GM23248 (cell line): ENCODE results near the gene HOXB5. TPM values are rescaled to one million over a fixed set of nuclear protein-coding genes. Genes with fewer than 3 reads are reported as not detected.
A peak's percentile ranks its signal among the peaks of the same experiment; 100 is the strongest.

Source experiments
- DNase-seq: peaks from one replicate; pipeline ENCODE4 v3.0.0-alpha.2; 2015
- H2AFZ ChIP-seq: fragments of 200-600 bp; sonication (generic); 2 replicates; pipeline ENCODE4 v1.6.1; 2016; ENCODE audit warnings: antibody characterized with exemption
- H3F3A ChIP-seq: fragments of 200-600 bp; sonication (generic); 2 replicates; pipeline ENCODE4 v1.6.1; 2016; ENCODE audit warnings: mild to moderate bottlenecking, antibody characterized with exemption, mixed run types; ENCODE audit not compliant: insufficient read depth
- H3K27ac ChIP-seq: fragments of 200-600 bp; sonication (generic); 2 replicates; pipeline ENCODE4 v1.5.1; 2016; ENCODE audit warnings: mild to moderate bottlenecking
- H3K27me3 ChIP-seq: fragments of 200-600 bp; sonication (generic); replicated peaks from 2 replicates; pipeline ENCODE4 v1.6.1; 2016; ENCODE audit warnings: mild to moderate bottlenecking; ENCODE audit not compliant: insufficient read depth
- H3K36me3 ChIP-seq: fragments of 200-600 bp; sonication (generic); 2 replicates; pipeline ENCODE4 v1.6.1; 2016; ENCODE audit warnings: low read depth, mild to moderate bottlenecking
- H3K4me1 ChIP-seq: fragments of 200-600 bp; sonication (generic); 2 replicates; pipeline ENCODE4 v1.6.1; 2016; ENCODE audit warnings: mild to moderate bottlenecking; ENCODE audit not compliant: insufficient read depth
- H3K4me2 ChIP-seq: fragments of 200-600 bp; sonication (generic); one replicate; pipeline ENCODE4 v1.6.1; 2016; ENCODE audit warnings: mild to moderate bottlenecking; ENCODE audit not compliant: unreplicated experiment
- H3K4me3 ChIP-seq: fragments of 200-600 bp; sonication (generic); 2 replicates; pipeline ENCODE4 v1.5.1; 2016; ENCODE audit warnings: mild to moderate bottlenecking
- H3K79me2 ChIP-seq: fragments of 200-600 bp; sonication (generic); 2 replicates; pipeline ENCODE4 v1.6.1; 2016; ENCODE audit warnings: mild to moderate bottlenecking; ENCODE audit not compliant: insufficient read depth
- H3K9ac ChIP-seq: fragments of 200-600 bp; sonication (generic); 2 replicates; pipeline ENCODE4 v1.6.1; 2016; ENCODE audit warnings: mild to moderate bottlenecking
- H3K9me2 ChIP-seq: fragments of 200-600 bp; sonication (generic); 2 replicates; pipeline ENCODE4 v1.6.1; 2016; ENCODE audit warnings: mixed run types, mild to moderate bottlenecking, moderate library complexity; ENCODE audit not compliant: insufficient read depth
- H3K9me3 ChIP-seq: fragments of 200-600 bp; sonication (generic); one replicate; pipeline ENCODE4 v1.6.1; 2017; ENCODE audit warnings: low read depth
- H4K20me1 ChIP-seq: fragments of 200-600 bp; sonication (generic); 2 replicates; pipeline ENCODE4 v1.6.0; 2016; ENCODE audit not compliant: insufficient read depth
- EZH2 ChIP-seq: fragments of 200-600 bp; sonication (generic); IDR thresholded peaks from 2 replicates; pipeline ENCODE4 v1.6.1; 2018; ENCODE audit warnings: antibody characterized with exemption, mild to moderate bottlenecking; ENCODE audit not compliant: insufficient read depth, poor library complexity, severe bottlenecking
- EZH2phosphoT487 ChIP-seq: fragments of 200-600 bp; sonication (generic); IDR thresholded peaks from 2 replicates; pipeline ENCODE4 v1.6.1; 2018; ENCODE audit warnings: antibody characterized with exemption, moderate library complexity, mild to moderate bottlenecking, low read depth; ENCODE audit not compliant: insufficient read depth
- WGBS, 2 experiments: methylation state at CpG; one replicate each; pipeline ENCODE4 v1.1.6; 2015 to 2017; ENCODE audit warnings: low lambda C conversion rate in 2 of 2, low coverage in 1 of 2; ENCODE audit errors: missing lambda C conversion rate in 2 of 2; 5-methylcytosine and 5-hydroxymethylcytosine counted together
- in situ Hi-C: fragments of 300-500 bp; cut with MboI; formaldehyde crosslinking; loops from 2 replicates; pipeline ENCODE4 v1.15.0; 2020
- polyA plus RNA-seq: library from polyadenylated mRNA; unstranded; fragments of >200 nt; fragmentation: Nextera tagmentation; extraction: Ambion mirVana; gene quantifications from 2 replicates; pipeline ENCODE4 v1.2.1, GENCODE V29; 2016
- total RNA-seq: library from RNA; depleted of rRNA; stranded (reverse); fragments of >200 nt; shearing (Covaris generic); gene quantifications from 2 replicates; pipeline ENCODE4 v1.2.3, GENCODE V29; 2014

Gene HOXB5
- total and polyA plus RNA-seq, 2 experiments from 2014 or later, result 0.22 to 2.0 TPM

DNA sequence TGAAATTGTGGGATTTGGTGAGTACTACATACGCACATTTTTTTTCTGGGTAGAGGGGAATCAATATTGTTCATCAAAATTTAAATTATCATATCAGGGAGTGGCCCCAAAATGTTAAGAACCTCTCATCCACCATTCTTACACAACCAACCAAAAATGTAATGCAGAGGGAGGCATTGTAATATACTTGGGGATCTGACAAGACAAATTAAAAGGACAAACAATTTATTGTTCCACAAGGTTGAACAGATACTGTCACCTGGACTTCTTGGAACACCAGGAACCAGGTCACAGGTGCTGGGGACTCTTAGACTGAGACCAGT lies 47.2 kb upstream of the HOXB5 start:
- Histone ChIP-seq H3K36me3 (no peaks in the 10 kb centered on the region), H3K79me2 (no peaks in the 10 kb centered on the region), H3K4me3 (no peak overlapping the region), H3F3A (peaks cover 12% of the 10 kb centered on the region), H3K9ac (no peak overlapping the region), H4K20me1 (no peaks in the 10 kb centered on the region), H3K27me3 (peaks cover 87% of the 10 kb centered on the region), H3K9me2 (no peaks in the 10 kb centered on the region), H3K4me1 (0 out of 2 replicates have a peak, but pooled peaks cover 4% of the 10 kb centered on the region), H3K27ac (no peak overlapping the region), H3K9me3 (no peaks in the 10 kb centered on the region), H2AFZ (no peak overlapping the region), H3K4me2 (no peak overlapping the region)
- 18% methylated on average over 1 of the region's 1 CpG for WGBS, 2 experiments
- DNase-seq, result no peak
- in situ Hi-C loops, result no loop called here
- TF ChIP-seq EZH2phosphoT487, result no peak
- TF ChIP-seq EZH2, result no peak

DNA sequence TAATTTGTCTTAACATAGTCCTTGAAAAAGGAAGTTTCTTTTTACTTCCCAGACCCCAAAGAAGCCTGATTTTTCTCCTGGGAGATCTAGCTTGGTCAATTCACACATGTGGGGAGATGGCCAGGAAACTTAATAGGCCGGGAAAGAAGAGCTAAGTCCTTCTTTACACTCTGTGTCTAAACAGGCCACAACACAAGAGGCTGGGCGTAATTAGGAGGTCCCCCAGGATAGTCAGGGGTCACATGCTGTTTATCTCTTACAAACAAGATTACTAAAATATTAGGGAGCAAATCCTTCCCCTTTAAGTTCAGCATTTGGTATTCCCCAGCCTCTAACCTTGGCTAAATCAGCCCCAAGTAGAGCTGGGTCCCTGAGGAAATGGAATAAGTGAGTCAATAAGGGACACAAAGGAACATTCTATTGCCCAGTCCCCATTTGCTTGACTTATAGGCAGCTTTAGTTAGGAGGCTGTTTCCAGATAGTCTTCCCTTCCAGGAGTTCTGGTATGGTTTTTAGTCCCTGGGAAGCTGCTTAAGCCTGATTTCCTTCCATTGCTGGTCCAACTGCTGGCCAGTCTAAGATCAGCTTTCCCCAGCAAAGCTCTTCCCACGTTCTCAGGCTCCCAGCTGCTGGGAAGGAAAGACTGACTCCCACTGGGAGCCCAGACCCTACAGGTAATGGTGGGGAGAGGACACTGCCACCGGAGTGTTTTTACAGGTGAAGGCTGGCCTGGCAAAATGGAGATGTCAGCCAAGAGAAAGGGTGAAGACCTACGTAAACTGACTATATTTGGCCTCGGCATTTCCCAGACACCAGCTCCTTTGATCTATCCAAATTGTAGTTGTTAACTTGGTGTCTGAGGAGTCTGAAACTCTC lies 46.6 kb upstream of the HOXB5 start:
- H3K27me3 ChIP-seq, result peaks cover 87% of the 10 kb centered on the region
- no peaks in the 10 kb centered on the region for H3K9me3 ChIP-seq
- H3K9me2 ChIP-seq, result no peaks in the 10 kb centered on the region
- no peak overlapping the region for H3K4me2 ChIP-seq
- DNase-seq, result no peak
- no peak for TF ChIP-seq EZH2
- no peak for TF ChIP-seq EZH2phosphoT487
- no peaks in the 10 kb centered on the region for H3K79me2 ChIP-seq
- H3K9ac ChIP-seq, result no peak overlapping the region
- in situ Hi-C loops, result no loop called here
- peaks cover 12% of the 10 kb centered on the region for H3F3A ChIP-seq
- no peak overlapping the region for H3K27ac ChIP-seq
- H3K4me1 ChIP-seq, result 0 out of 2 replicates have a peak, but pooled peaks cover 4% of the 10 kb centered on the region
- no peak overlapping the region for H3K4me3 ChIP-seq
- no peak overlapping the region for H2AFZ ChIP-seq
- WGBS, 2 experiments, result 33 to 35% methylated on average over 6 of the region's 6 CpGs
- H3K36me3 ChIP-seq, result no peaks in the 10 kb centered on the region
- H4K20me1 ChIP-seq, result no peaks in the 10 kb centered on the region

GRCh38 chr17:48639136-48639535 lies 45.6 kb upstream of the HOXB5 start:
- Histone ChIP-seq H3K27ac (no peak overlapping the region), H3K36me3 (no peaks in the 10 kb centered on the region), H3K9ac (no peak overlapping the region), H3K4me3 (no peak overlapping the region), H3K9me2 (no peaks in the 10 kb centered on the region), H3K4me2 (no peak overlapping the region), H3K79me2 (no peaks in the 10 kb centered on the region), H3K4me1 (0 out of 2 replicates have a peak, but pooled peaks cover 4% of the 10 kb centered on the region), H2AFZ (no peak overlapping the region), H4K20me1 (no peaks in the 10 kb centered on the region), H3K9me3 (no peaks in the 10 kb centered on the region), H3K27me3 (peaks cover 87% of the 10 kb centered on the region), H3F3A (peaks cover 12% of the 10 kb centered on the region)
- DNase-seq, result no peak
- in situ Hi-C loops, result no loop called here
- TF ChIP-seq EZH2, result no peak
- no peak for TF ChIP-seq EZH2phosphoT487
- WGBS, 2 experiments, result 23 to 30% methylated on average over 5 of the region's 5 CpGs

GRCh38 chr17:48637323-48638260 lies 44.0 kb upstream of the HOXB5 start:
- DNase-seq, result peak; percentile 97
- in situ Hi-C loops, result no loop called here
- Histone ChIP-seq H3K79me2 (no peaks in the 10 kb centered on the region), H3K9me3 (no peaks in the 10 kb centered on the region), H2AFZ (no peak overlapping the region), H3K4me3 (no peak overlapping the region), H3K27me3 (peaks cover 87% of the 10 kb centered on the region), H3K4me2 (peak overlapping the region; percentile 6), H3K9me2 (no peaks in the 10 kb centered on the region), H3K36me3 (no peaks in the 10 kb centered on the region), H3F3A (peaks cover 12% of the 10 kb centered on the region), H3K27ac (no peak overlapping the region), H3K9ac (no peak overlapping the region), H3K4me1 (0 out of 2 replicates have a peak, but pooled peaks cover 4% of the 10 kb centered on the region), H4K20me1 (no peaks in the 10 kb centered on the region)
- 8 to 11% methylated on average over 18 of the region's 18 CpGs for WGBS, 2 experiments
- peak; percentile 17 for TF ChIP-seq EZH2
- TF ChIP-seq EZH2phosphoT487, result no peak
